Vagina (tissue), 2 donors: ENCODE results near the gene WNT4.

Experiments
- CTCF ChIP-seq, 3 experiments: fragments of 450-650 bp in 2 of 3; fragments of 200-600 bp in 1 of 3; sonication (generic) in 1 of 3; IDR thresholded peaks; one replicate each; pipeline ENCODE4 v1.5.1; 2017 to 2019; ENCODE audit warnings: antibody characterized with exemption in 3 of 3, mild to moderate bottlenecking in 2 of 3, moderate library complexity in 2 of 3
- POLR2A ChIP-seq, 2 donors: fragments of 450-650 bp; IDR thresholded peaks; one replicate each; pipeline ENCODE4 v1.6.1; 2017; ENCODE audit warnings: antibody characterized with exemption in 2 of 2, mild to moderate bottlenecking in 2 of 2, moderate library complexity in 2 of 2

GRCh38 chr1:22104865-22105437 lies 37.9 kb downstream of the WNT4 start:
- no peak for TF ChIP-seq POLR2A (IDR thresholded peaks at IDR 0.05)
- no peak for TF ChIP-seq CTCF (IDR thresholded peaks at IDR 0.05)
